HUES64 (cell line): ENCODE results near the gene RHOT2.

Experiments
- H3K27ac ChIP-seq: 2 replicates; pipeline ENCODE4 v1.7.0; 2013; ENCODE audit warnings: low read depth, low read length, inconsistent platforms
- H3K27me3 ChIP-seq: 2 replicates; pipeline ENCODE4 v1.6.1; 2013; ENCODE audit warnings: mild to moderate bottlenecking, low read length; ENCODE audit not compliant: insufficient read depth
- H3K36me3 ChIP-seq: 2 replicates; pipeline ENCODE4 v1.6.1; 2013; ENCODE audit warnings: mild to moderate bottlenecking, low read length; ENCODE audit not compliant: insufficient read depth
- H3K4me1 ChIP-seq: 2 replicates; pipeline ENCODE4 v1.6.1; 2013; ENCODE audit warnings: mild to moderate bottlenecking, low read length, moderate library complexity; ENCODE audit not compliant: insufficient read depth
- H3K4me3 ChIP-seq: 2 replicates; pipeline ENCODE4 v1.5.1; 2013; ENCODE audit warnings: mild to moderate bottlenecking, low read length, moderate library complexity
- H3K9ac ChIP-seq: 2 replicates; pipeline ENCODE4 v1.6.1; 2013; ENCODE audit warnings: mild to moderate bottlenecking, low read depth, low read length
- H3K9me3 ChIP-seq: 2 replicates; pipeline ENCODE4 v1.6.1; 2013; ENCODE audit warnings: low read depth, low read length; ENCODE audit not compliant: insufficient read depth
- whole genome bisulfite sequencing: fragments of 150-250, 120-280 bp; methylation state at CpG from one replicate; pipeline ENCODE4 v1.1.7; 2013; ENCODE audit warnings: missing lambda C conversion rate; 5-methylcytosine and 5-hydroxymethylcytosine counted together

Gene RHOT2

GRCh38 chr16:662597-662996 is 5.3 kb upstream of the RHOT2 start:
- WGBS: 94% methylated on average over 21 of the region's 21 CpGs

DNA sequence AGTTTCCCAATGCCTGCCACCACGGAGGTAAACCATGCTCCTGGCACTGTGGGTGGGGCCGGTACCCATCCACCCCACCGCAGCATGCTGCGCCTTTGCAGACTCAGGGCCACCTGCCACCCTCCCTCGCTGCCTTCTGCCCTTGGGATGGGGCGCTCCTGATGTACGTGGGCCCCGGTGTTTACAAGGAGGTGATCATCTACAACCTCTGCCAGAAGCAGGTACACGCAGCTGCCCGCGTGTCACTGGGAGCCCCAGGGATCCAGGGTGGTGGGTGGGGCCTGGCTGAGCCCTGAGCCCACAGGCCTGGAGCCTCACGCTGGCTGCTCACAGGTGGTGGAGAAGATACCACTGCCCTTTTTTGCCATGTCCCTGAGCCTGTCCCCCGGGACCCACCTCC is 1.4 kb upstream of the RHOT2 start:
- Histone ChIP-seq H3K27me3 (no peaks in the 10 kb centered on the region), H3K36me3 (peaks cover 24% of the 10 kb centered on the region), H3K4me1 (no peaks in the 10 kb centered on the region), H3K9me3 (no peaks in the 10 kb centered on the region), H3K27ac (no peak overlapping the region), H3K4me3 (no peak overlapping the region), H3K9ac (no peak overlapping the region)
- 92% methylated on average over 13 of the region's 13 CpGs for WGBS

More at GRCh38 chr16:662597-662996, 5.3 kb upstream of the RHOT2 start:
- no peak overlapping the region for H3K9ac ChIP-seq
- H3K27ac ChIP-seq: no peak overlapping the region
- H3K4me3 ChIP-seq: no peak overlapping the region
- H3K4me1 ChIP-seq: 0 out of 2 replicates have a peak, but pooled peaks cover 3% of the 10 kb centered on the region
- no peaks in the 10 kb centered on the region for H3K27me3 ChIP-seq
- peaks cover 3% of the 10 kb centered on the region for H3K36me3 ChIP-seq
- no peaks in the 10 kb centered on the region for H3K9me3 ChIP-seq

DNA sequence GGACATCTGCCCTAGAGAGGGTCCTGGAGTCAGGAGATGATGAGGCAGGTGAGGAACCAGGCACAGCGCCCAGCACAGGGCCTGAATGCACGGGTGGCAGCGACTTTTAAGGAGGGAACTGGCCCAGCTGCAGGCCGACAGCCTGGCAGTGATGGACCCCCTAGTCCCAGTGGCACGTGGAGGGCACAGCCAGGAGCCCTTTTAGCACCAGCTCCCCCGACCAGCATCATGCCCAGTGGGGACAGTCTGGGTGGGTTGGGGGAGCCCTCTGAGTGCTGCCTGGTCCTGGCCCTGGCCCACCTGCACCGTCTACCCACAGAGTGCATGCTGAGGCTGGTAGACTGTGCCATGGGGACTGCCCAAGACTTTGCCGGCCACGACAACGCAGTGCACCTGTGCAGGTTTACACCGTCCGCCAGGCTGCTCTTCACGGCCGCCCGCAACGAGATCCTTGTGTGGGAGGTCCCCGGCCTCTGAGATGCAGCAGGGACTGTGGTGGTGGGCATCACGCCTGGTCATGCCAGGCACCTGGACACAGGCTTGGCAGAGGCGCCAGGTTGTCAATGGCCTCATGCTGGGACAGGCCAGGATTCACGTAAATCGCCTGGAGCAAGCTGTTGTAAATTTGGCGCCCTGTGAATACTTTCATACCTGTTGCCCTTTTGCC is 686 bp upstream of the RHOT2 start:
- Histone ChIP-seq H3K4me3 (no peak overlapping the region; the same call in 1 of the 2 replicates), H3K27ac (no peak overlapping the region), H3K27me3 (no peaks in the 10 kb centered on the region), H3K9ac (no peak overlapping the region), H3K36me3 (peaks cover 30% of the 10 kb centered on the region), H3K4me1 (no peaks in the 10 kb centered on the region), H3K9me3 (no peaks in the 10 kb centered on the region)
- WGBS: 90% methylated on average over 22 of the region's 22 CpGs

DNA sequence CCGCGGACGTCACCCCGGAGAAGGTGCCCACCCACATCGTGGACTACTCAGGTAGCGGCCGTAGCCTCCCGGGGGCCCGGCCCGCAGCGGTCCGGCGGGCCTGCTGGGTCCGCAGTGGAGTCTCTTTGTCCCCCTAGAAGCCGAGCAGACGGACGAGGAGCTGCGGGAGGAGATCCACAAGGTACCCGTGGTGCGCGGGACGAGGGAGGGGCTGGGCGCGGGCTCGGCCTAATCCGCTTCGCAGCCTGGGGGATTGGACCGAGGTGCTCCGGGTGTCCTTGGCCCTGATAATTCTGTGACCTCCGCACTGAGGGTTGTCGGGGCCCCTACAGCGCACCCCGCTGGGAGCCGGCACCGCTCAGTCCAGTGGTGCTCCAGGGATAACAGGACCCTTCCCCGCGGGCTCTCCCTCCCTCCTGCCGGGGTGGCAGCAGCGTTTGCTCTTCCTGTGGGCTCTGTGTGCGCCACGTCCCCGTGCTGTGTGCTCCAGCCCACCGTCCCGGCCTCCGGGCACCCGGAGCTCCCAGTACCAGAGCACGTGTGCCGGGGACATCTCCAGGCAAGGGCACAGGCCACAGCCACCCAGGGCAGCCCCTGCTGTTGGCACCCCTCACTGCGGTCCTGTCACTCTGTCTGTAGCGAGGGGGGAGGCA is 713 bp downstream of the RHOT2 start:
- Histone ChIP-seq H3K27me3 (no peaks in the 10 kb centered on the region), H3K9ac (peak overlapping the region; percentile 86), H3K36me3 (peaks cover 44% of the 10 kb centered on the region), H3K4me3 (peak overlapping the region; percentile 90), H3K4me1 (no peaks in the 10 kb centered on the region), H3K27ac (peak overlapping the region; percentile 41; the same call in 1 of the 2 replicates), H3K9me3 (no peaks in the 10 kb centered on the region)
- WGBS: 14% methylated on average over 50 of the region's 50 CpGs

- Histone ChIP-seq H3K27ac (no peak overlapping the region), H3K4me3 (no peak overlapping the region), H3K27me3 (no peaks in the 10 kb centered on the region), H3K9ac (no peak overlapping the region), H3K9me3 (no peaks in the 10 kb centered on the region), H3K36me3 (peaks cover 50% of the 10 kb centered on the region), H3K4me1 (peaks cover 3% of the 10 kb centered on the region; the same call in 1 of the 2 replicates)
- 96% methylated on average over 13 of the region's 13 CpGs for WGBS
These were observed 1.7 kb downstream of the RHOT2 start for GRCh38 chr16:669666-670065.

GRCh38 chr16:670485-671352 is 2.8 kb downstream of the RHOT2 start:
- Histone ChIP-seq H3K36me3 (peaks cover 50% of the 10 kb centered on the region), H3K4me3 (no peak overlapping the region), H3K27ac (no peak overlapping the region), H3K27me3 (peaks cover 5% of the 10 kb centered on the region; the same call in 1 of the 2 replicates), H3K9me3 (no peaks in the 10 kb centered on the region), H3K4me1 (peaks cover 6% of the 10 kb centered on the region; the same call in 1 of the 2 replicates), H3K9ac (no peak overlapping the region)
- WGBS: 96% methylated on average over 52 of the region's 52 CpGs

GRCh38 chr16:671353-672131 is 3.6 kb downstream of the RHOT2 start:
- Histone ChIP-seq H3K9ac (no peak overlapping the region), H3K27me3 (peaks cover 5% of the 10 kb centered on the region; the same call in 1 of the 2 replicates), H3K9me3 (no peaks in the 10 kb centered on the region), H3K4me3 (no peak overlapping the region), H3K27ac (no peak overlapping the region), H3K36me3 (peaks cover 50% of the 10 kb centered on the region), H3K4me1 (peaks cover 6% of the 10 kb centered on the region; the same call in 1 of the 2 replicates)
- 97% methylated on average over 40 of the region's 40 CpGs for WGBS

GRCh38 chr16:672371-672770 is 4.4 kb downstream of the RHOT2 start:
- no peak overlapping the region for H3K27ac ChIP-seq
- H3K9me3 ChIP-seq: no peaks in the 10 kb centered on the region
- no peak overlapping the region for H3K9ac ChIP-seq
- H3K27me3 ChIP-seq: peaks cover 5% of the 10 kb centered on the region; the same call in 1 of the 2 replicates
- H3K4me3 ChIP-seq: no peak overlapping the region
- 95% methylated on average over 19 of the region's 19 CpGs for WGBS
- H3K4me1 ChIP-seq: peaks cover 6% of the 10 kb centered on the region; the same call in 1 of the 2 replicates
- peaks cover 50% of the 10 kb centered on the region for H3K36me3 ChIP-seq

- H3K36me3 ChIP-seq: peaks cover 50% of the 10 kb centered on the region
- no peak overlapping the region for H3K4me3 ChIP-seq
- H3K27me3 ChIP-seq: peaks cover 5% of the 10 kb centered on the region; the same call in 1 of the 2 replicates
- WGBS: 95% methylated on average over 21 of the region's 21 CpGs
- no peaks in the 10 kb centered on the region for H3K9me3 ChIP-seq
- H3K27ac ChIP-seq: no peak overlapping the region
- H3K9ac ChIP-seq: no peak overlapping the region
- peaks cover 6% of the 10 kb centered on the region; the same call in 1 of the 2 replicates for H3K4me1 ChIP-seq
These were observed 4.9 kb downstream of the RHOT2 start for GRCh38 chr16:672851-673250.

- Histone ChIP-seq H3K36me3 (peaks cover 50% of the 10 kb centered on the region), H3K4me3 (no peak overlapping the region), H3K27ac (no peak overlapping the region), H3K27me3 (peaks cover 5% of the 10 kb centered on the region; the same call in 1 of the 2 replicates), H3K9ac (no peak overlapping the region), H3K9me3 (no peaks in the 10 kb centered on the region), H3K4me1 (peaks cover 6% of the 10 kb centered on the region; the same call in 1 of the 2 replicates)
- WGBS: 95% methylated on average over 18 of the region's 18 CpGs
These were observed 5.6 kb downstream of the RHOT2 start for GRCh38 chr16:673399-673991.
